ENCODE results near the gene TMEM9.
A peak's percentile ranks its signal among the peaks of the same experiment; 100 is the strongest.

The TMEM9 gene

DNA sequence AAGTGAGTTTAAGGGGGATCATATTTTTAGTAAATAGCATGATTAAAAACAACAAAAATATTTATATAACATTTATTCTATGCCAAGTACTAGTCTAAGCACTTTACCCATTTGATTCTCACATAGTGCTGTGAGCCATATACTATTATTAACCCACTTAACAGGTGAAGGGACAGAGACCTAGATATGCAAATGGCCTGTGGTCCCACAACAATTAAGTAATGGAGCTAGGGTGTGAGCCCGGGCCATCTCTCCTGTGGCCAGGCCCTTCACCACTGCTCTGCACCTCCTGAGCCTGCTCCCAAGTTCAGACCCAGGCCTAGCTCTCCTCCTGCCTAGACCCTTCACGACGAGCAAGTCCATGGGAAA is 27.8 kb downstream of the TMEM9 start:
- no peak for DNase-seq

GRCh38 chr1:201125800-201126199 is 28.5 kb downstream of the TMEM9 start:
- no peak for DNase-seq

- DNase-seq, result no peak
These were observed 29.3 kb downstream of the TMEM9 start for GRCh38 chr1:201125019-201125418.

- no peak for DNase-seq
These were observed 30.4 kb downstream of the TMEM9 start for GRCh38 chr1:201123866-201124265.

DNA sequence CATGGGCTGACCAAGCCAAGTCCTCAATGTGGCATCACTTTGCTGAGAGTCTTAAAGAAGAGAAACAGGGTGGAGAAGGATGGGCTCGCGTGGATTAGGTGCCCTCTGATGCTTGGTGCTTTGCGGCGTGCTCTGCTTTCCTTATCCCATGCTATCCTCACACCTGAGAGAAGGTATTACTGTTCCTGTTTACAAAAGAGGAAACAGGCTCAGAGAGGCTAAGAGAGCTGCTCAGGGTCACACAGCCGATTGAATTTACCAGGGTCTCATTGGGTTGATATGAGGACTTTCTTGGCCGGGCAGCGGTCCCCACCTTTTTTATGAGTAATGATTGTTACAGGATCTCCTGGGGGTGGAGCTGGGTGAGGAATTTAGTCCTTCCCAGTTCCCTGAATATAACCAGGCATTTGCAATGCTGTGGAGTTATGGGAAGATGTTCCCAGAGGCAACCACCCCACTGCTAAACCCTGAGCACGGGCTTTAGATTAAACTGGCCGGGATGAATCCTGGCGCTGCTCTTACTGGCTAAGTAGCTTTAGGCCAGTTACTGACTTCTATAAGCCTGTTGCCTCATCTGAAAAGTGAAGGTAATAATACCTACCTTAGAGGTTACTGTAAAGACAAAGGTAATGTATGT is 31.8 kb downstream of the TMEM9 start:
- no peak for DNase-seq

GRCh38 chr1:201119206-201120197 is 34.8 kb downstream of the TMEM9 start:
- no peak for DNase-seq

- DNase-seq, result no peak
These were observed 38.2 kb downstream of the TMEM9 start for GRCh38 chr1:201116091-201116490.

- no peak for DNase-seq
These were observed 38.8 kb downstream of the TMEM9 start for GRCh38 chr1:201115390-201115937.

DNA sequence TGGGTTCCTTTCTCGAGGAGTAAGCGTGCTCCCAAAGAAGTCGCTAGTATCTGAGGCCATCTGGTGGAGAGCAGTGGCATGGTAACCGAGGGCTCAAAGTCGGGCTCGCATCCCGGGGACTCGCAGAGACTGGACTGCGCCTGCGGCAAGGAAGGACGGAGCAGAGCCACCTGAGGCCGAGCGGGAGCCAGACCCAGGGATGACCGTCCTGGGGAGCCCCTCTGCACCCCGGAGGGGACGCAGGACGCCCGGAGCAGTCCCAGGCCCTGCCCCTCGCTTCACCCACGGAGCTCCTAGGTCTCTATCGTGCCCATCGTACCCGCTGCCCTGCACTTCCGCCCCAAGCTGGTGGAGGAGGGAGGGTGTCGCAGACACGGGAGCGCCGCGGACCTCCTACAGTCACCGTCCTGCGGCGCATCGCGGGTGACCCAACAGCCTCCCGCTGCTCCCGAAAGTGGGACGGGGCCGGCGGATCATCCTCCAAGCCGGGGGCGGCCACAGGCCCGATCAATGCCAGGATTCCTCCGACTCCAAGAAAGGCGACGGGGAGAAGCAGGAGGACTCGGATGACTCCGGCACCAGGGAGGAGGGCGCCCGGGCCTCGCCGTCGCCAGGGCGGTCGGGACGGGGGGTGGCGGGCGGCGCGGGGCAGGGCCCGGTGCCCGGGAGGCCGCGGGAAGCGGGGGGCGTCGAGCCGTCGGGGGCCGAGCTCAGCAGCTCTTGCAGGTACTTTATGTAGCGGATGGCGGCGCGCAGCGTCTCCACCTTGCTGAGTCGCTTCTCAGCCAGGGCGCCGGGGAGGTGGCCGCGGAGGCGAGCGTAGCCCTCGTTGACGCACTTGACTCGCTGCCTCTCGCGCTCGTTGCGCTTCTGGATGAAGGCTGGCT is 39.8 kb downstream of the TMEM9 start:
- peak; percentile 66 for DNase-seq

- DNase-seq, result no peak
These were observed 40.6 kb downstream of the TMEM9 start for GRCh38 chr1:201113451-201114244.

DNA sequence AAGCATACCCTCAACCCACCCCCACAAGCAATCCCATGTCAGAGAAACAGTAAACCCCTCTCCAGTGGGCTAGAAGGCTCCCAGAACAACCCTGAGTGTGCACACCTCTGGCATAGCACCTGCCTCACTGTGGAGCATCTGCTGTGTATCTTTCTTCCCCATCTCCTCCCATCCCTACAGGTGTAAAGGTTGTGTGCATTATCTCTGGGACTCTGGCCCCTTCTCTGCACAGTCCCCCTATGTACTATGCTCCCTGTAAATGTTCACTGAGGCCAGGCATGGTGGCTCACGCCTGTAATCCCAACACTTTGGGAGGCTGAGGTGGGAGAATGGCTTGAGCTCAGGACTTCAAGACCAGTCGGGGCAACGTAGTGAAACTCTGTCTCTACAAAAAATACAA is 41.3 kb downstream of the TMEM9 start:
- no peak for DNase-seq

- DNase-seq, result no peak
These were observed 42.0 kb downstream of the TMEM9 start, which contains the start of gene CACNA1S for GRCh38 chr1:201112173-201112731. Gene CACNA1S (minus strand): TSS chr1:201112426. CDS start chr1:201112339, 87 bp downstream.

DNA sequence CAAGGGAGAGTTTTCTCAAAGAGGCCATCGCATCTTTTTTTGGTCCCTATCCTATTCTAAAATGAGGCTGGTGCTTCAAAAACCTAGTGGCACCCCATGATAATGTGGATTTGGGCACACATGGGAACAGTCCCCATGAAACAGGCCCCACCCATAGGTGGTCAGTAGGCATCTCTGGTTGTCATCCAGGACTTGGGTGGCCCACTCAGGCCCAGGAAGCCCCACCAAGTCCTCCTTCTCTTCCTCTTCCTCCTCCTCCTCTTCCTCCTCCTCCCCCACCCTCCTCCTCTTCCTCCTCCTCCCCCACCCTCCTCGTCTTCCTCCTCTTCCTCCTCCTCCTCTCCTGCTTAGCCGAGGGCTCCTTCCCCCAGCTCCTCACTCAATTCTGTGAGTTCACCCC is 42.6 kb downstream of the TMEM9 start:
- no peak for DNase-seq

- no peak for DNase-seq
These were observed 43.1 kb downstream of the TMEM9 start for GRCh38 chr1:201111156-201111555.

- DNase-seq, result no peak
These were observed 43.7 kb downstream of the TMEM9 start for GRCh38 chr1:201110616-201111015.

DNA sequence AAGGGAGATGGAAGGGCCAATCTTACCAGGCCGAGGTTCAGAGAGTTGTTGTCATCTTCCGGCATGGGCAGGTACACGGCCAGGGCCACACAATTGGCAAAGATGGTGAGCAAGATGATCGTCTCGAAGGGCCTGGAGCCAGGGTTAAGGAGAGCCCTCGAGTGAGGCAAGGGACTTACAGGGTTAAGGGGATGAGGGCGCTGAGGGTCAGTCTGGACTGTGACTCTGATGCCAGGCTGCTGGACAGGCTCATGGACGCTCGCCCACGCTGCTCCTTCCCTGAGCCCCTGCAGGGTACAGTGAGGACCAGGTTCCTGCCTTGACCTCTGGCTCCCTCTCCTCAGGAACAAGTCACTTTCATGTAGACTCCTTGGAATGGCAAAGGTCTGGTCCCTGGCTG is 44.1 kb downstream of the TMEM9 start:
- DNase-seq, result no peak

- DNase-seq, result no peak
These were observed 44.6 kb downstream of the TMEM9 start for GRCh38 chr1:201109651-201110050.

- peak; percentile 40 for DNase-seq
These were observed 45.7 kb downstream of the TMEM9 start for GRCh38 chr1:201108614-201109013.

- no peak for DNase-seq
These were observed 48.6 kb downstream of the TMEM9 start for GRCh38 chr1:201105688-201106087.

DNA sequence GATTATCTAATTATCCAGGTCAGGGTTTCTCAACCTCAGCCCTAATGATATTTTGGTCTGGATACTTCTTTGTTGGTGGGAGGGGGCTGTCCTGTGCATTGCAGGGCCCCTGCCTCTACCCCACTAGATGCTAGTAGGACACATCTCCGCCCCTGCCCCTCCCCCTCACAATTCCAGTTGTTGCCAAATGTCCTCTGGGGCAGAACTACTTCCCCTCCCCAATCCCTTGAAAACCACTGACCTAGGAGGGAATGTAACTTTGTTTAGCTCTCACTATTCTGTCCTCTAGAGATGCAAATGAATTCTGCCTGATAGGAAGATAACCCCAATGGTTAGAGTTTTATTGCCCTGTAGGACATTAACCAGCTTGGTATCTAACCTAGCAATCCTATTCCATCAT is 50.1 kb downstream of the TMEM9 start:
- no peak for DNase-seq

DNA sequence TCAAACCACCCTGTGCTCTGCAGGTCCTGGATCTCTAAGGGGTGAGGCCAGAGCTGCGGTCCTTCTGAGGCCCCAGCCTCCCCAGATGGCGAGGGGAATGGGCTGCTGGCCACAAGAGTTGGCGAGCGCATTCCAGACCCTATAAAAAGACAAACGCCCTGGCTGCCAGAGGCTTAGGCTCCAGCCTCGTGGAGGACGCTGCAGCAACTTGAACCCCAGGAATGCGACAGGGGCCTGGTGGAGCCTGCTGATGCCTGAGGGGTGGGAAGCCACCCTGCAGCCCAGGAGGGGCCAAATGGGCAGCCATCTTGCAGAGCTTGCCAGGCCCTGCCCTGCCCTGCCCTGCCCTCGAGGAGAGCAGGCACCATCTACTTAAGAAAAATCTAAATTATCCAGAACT is 50.6 kb downstream of the TMEM9 start:
- DNase-seq, result no peak

All from NCI-H187 treated with DMSO at 0.1 percent for 48 hours (cell line).